EL (cell line): Measurements from ENCODE around the gene IPO11.

Experiments
- DNase-seq: peaks from one replicate; pipeline ENCODE4 v3.0.0-alpha.2; 2016

The IPO11 gene

DNA sequence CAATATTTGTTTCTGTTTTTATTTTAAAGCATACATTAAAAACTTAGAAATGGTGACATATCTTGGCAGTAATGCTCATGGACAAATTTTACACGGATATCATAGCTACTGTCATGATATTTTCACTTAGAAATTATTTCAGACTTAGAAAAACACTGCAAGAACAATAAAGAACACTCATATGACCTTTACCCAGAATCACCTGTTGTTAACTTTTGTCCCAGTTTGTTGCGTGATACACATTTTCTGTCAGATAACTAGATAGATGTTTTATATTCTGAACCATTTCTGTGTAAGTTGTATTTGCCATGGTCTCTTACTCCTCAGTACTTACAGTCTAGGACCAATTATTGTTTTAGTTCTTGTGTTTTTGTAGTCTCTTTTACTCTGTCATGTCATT is 162.5 kb downstream of the IPO11 start:
- no peak for DNase-seq

DNA sequence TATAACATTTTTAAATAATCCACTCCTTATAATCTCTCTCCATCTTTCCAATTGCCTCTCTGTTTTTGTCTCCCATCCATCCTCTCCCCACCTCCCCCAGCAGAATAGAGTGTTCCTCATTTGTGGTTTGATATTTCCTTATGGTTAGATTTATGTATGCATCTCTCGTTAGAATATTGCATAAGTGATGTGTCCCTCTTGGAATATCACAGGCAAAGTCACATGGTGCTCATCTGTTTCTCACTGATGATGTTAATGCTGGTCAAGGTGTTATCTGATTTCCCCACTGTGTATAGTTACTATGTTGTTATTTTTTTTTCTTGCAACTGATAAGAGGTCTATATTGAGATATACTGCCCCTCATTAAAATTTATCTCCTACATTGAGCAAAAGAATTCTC is 162.9 kb downstream of the IPO11 start:
- no peak for DNase-seq

DNA sequence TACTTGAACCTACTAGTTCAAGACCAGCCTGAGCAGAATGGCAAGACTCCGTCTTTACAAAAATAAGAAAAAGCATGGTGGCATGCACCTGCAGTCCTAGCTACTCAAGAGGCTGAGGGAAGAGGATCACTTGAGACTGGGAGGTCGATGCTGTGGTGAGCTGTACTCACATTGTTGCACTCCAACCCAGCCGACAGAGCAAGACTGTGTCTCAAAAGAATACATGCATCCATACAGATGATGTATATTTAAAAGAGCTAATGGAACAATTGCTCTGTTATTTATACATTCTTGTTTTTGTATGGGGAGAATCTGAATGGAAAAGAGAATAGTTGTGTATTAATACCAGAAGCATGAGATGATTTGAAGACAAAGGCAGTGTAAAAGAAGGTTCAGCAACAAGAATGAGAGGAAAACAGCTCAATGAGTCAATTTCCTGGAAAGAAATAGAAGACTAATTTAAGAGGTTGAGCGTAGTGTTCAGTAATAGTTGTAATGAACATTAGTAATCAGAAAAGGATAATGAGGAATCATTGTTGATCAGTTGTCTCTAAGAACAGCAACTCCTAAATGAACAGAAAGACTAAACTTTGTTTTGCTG is 164.1 kb downstream of the IPO11 start:
- no peak for DNase-seq

DNA sequence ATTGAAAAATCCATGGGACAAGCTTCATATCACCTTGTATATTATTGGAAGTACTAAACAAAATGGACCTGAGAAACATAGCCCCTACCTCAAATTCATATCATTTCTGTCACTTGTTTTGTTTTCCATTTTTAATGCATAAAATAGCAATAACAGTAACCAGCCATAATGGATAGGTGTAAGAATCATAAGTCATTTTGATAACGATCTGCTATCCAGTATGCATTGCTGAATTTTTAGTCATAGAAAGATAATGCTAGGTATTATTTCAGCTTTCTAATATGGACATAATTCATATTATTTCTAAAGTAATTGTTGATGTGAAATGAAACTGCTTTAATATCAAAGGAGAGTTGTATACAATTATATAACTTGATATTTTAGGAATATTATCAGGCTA is 164.9 kb downstream of the IPO11 start:
- DNase-seq: no peak

DNA sequence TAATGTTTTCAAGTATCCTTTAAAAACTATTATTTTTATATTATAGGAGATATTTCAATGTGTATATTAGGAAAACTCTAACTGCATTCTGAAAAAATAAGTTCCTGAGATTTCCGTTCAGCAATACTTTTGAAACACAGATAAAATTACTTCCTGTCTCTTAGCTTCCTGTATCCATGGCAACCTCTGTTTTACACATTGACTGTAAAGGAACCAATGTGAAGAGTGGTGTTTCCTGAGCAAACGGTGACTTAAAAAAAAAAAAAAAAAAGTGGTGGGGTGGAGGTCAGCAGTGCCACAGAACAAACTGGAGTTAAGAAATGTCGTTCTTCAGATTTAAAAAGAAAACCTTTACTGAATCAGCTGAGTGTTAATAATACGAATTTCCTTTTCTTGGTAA is 166.0 kb downstream of the IPO11 start, which contains the start of gene LRRC70:
Gene LRRC70 (plus strand): TSS at position 280 of the 400 bp plus-strand sequence. CDS start 620 bp downstream, outside the sequence.
- peak; percentile 12 for DNase-seq

DNA sequence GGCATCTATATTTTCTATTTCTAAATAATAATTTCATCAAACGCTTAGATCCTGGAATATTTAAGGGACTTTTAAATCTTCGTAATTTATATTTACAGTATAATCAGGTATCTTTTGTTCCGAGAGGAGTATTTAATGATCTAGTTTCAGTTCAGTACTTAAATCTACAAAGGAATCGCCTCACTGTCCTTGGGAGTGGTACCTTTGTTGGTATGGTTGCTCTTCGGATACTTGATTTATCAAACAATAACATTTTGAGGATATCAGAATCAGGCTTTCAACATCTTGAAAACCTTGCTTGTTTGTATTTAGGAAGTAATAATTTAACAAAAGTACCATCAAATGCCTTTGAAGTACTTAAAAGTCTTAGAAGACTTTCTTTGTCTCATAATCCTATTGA is 167.2 kb downstream of the IPO11 start:
- DNase-seq: no peak

DNA sequence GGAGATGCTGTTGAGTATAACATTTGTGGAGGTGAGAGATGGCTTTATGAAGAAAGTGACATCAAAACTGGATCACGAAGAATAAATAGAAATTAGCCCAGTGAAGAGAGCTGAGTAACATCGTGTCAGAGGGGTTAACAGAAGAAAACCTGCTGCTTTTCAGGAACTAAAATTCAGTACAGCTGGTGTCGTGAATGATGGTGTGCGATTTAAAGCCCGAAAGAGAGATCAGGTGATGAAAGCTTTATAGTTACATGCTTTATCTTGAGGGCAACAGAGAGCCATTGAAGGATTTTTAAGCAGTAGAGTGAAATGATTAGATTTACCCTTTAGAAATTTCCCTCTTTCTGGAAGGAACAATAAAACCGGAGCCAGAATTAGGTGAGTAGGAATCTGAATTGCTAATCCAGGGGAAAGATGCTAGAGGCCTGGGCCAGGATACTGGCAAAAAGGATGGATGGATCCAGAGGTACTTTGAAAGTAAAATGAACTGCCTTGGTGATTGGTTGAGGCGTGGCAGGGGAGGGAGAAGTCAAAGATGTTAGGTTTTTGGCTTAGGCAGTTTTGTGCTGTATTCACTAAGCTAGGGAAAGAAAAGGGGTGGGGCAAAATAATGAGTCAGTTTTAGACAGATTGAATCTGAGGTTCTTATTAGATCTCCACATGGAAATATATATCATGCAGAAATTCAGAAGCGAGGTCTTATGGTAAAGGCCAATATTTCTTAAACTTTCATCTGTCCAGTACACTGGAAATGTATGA is 169.5 kb downstream of the IPO11 start:
- DNase-seq: peak; percentile 3

DNA sequence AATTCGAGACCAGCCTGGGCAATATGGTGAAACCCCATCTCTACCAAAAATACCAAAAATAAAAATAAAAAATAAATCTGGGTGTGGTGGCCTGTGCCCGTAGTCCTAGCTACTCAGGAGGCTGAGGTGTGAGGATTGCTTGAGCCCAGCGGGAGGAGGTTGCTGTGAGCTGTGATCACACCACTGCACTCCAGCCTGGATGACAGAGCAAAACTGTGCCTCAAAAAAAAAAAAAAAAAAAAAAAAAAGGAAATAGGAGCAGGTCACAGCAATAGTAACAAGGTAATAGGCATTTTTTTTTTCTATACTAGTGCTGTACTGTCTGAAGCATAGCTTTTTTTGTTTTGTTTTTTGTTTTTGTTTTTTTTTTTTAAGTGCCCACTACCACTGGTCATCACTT is 171.8 kb downstream of the IPO11 start:
- no peak for DNase-seq

DNA sequence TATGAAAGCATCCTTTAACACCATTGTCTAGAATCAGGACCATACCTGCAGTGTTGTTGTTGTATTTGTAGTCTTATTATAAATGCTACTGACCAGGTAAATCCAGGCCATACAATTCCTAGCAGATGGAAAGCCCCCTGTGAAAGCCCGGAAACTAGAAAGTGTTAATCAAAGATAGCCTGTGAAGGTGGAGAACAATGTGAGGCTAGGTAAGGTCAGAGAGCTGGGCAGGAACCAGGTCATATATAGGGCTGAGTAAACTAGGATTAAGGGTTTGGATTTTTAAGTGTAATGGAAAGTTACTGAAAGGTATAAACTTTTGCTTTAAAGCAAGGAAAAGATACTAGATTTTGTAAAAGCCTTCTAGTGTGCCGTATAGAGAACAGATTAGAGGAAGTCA is 172.7 kb downstream of the IPO11 start:
- no peak for DNase-seq

DNA sequence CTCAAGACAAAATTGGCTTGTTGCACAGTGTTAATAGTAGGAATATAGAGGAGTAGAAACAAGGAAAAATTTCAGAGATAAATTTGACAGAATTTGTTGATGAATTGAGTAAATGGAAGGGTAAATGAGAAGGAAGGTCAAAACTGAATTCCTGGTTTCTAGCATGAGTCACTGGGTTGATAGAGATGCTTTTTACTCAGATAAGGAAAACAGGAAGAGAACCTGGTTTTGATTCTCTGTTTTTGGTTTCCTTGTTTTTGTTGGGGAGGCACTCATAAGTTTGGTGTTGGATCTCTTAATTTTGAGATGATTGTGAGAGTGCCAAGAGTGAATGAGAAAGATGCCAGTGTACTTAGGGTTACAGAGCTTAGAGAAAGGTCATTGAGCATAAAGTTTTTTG is 173.2 kb downstream of the IPO11 start:
- peak; percentile 20 for DNase-seq

DNA sequence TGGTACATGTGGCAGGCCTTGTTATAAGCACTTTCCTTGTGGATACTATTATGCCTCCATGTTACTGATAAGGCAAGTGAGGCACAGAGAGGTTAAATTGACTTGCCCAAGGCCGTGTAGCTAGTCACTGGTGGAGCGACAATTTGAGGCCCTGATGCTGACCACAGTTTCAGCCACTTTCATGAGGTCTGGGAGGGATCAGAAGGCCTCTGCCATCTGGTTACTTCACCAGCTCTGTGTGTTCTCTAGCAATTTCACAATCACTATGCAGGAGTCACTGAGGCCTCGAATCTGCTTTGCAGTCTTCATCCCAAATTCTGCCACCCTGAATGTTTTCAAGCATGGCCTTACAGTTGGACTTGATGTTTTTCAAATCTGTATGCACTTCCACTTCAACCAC is 175.2 kb downstream of the IPO11 start:
- DNase-seq: no peak

DNA sequence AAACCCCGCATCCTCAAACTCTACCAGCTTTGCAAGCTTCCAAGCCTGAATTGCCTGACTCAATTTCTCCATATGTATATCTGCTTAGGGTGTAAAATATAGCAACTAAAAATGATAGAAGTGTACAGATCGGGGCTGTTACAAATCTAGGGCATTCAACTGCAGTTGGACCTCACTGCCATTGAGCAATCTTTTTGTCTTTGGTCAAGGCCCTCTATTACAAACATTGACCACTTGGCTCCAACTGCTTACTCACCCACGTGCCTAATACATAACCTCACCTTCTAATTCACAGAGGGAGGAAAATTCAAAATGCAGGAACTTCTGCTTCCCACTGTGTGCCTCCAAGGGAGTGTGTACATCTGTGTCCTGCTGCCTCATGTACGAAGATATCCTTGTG is 176.1 kb downstream of the IPO11 start:
- no peak for DNase-seq

DNA sequence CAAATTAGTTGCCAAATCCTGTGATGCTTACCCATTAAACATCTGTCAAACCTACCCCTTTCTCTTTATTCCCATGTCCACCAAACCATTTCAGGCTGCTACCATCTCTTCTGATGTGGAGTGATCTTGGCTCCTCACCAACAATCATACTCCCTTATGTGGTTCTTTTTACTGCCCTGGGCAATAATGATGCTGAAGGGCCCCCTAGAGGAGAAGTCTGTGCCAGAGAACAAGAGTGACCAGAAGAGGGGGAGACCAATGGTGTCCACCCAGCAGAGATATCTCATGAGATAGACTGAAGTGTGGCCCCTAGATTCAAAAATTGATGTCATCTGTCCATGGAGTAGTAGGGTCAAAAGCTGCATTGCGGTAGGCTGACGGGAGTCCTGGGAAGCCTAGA is 176.9 kb downstream of the IPO11 start:
- DNase-seq: no peak

DNA sequence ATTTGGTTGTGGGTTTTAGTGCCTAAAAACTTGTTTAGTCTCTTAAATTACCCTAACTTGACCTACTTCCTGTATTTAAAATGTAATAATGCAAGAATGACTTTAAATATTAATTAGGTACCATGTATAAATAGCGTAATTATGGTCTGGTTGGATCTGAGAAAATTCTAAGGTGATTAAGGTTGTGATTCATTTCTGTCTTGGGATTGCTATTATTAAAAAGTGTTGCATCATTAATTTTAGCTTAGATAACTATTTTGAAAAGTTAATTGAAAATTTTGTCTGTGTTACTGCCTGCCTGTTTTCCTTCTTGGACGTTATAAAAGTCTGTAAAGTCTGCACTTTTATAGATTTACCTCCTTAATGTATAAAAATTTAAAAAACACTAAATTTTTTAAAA is 177.8 kb downstream of the IPO11 start:
- DNase-seq: no peak

DNA sequence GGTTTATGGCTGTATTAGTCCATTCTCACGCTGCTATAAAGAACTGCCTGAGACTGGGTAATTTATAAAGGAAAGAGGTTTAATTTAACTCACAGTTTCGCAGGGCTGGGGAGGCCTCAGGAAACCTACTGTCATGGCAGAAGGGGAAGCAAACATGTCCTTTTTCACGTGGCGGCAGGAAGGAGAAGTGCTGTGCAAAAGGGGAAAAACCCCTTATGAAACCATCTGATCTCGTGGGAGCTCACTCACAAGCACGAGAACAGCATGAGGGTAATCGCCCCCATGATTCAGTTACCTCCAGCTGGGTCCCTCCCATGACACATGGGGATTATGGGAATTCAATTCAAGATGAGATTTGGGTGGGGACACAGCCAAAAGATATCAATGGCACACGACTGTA is 180.0 kb downstream of the IPO11 start:
- DNase-seq: no peak

DNA sequence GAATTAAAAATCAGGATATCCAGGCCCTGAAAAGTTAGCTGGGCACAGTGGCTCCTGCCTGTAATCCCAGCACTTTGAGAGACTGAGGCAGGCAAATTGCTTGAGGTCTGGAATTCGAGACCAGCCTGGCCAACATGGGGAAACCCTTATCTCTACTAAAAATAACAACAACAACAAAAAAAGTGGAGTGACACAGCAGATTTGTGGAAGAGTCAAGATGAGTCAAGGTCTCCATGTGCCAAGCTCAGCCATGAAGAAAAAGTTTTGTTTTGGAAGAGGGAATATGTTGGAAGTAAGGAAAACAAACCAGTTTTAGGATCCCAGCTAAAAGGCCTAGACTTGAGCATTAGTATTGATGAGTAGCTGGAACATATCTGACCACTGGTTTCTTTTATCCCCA is 180.8 kb downstream of the IPO11 start:
- DNase-seq: peak; percentile 22

DNA sequence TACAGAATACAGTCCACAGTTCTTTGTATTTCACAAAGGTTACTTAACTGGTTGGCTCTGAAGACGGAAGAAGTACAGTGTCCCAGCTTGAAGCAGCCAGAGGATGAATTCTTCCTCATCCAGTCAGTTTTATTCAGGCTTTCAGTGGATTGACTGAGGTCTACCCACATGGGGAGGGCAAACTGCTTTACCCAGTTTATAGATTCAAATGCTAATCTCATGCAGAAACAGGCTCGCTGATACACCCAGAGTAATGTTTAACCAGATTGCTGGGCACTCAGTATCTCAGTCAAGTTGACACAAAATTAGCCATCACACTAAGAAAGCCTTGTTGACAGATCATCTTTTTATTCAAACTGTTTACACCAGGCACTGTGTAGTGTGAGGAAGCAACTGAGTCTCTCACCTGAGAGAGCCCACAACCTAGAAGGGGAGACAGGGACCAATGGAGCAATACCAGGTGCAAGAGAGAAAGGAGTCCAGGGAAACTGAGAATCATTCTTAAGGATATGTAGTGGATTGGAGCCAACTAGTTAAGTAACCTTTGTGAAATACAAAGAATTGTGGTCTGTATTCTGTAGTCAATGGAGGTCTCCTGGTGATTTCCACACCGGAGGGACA is 181.9 kb downstream of the IPO11 start:
- DNase-seq: no peak

DNA sequence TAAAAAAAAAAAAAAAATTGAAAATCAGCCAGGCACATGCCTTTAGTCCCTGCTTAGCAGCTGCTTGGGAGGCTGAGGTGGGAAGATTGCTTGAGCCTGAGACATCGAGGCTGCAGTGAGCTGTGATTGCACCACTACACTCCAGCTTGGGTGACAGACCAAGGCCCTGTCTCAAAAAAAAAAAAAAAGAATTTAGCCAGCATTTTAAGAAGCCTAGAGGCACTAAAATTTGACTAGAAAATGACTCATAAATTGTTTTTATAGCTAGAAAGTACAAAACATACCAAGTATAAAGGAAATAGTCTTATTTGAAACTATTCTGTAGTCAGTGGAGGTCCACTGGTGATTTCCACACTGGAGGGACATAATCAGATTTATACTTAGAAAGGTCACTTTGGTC is 183.5 kb downstream of the IPO11 start:
- peak; percentile 58 for DNase-seq

DNA sequence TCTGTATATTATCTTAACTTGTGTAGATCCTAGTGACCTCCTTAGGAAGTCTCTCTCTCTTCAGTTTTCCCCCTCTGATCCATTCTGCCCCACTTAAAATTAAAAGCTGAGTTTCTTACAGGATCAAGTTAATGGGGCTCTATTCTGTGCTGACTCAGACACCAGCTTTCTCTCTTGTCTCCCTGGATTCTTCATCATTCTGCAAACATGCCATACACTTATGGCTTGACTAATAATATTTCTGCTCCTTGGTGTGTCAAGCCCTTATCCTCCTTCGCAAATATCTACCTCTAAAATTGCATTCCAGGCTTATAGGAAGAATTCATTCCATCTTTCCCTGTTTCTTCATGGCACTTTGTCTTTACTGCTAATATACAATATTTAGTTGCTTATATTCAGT is 184.1 kb downstream of the IPO11 start:
- DNase-seq: peak; percentile 24

DNA sequence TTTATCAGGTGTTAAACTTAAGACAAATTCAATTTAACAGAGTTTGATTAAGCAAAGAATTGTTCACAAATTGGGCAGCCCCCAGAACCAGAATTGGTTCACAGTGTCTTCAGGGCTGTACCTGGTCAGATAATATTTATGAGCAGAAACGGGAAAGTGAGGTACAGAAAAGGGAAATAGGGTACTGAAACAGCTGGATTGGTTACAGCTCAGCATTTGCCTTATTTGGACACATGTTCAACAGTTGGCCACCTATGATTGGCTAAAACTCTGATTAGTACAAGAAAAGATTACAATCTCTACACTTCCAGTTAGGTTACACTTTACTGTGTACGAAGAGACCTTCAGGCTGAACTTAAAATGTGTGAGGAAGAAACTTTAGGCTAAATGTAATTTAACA is 184.8 kb downstream of the IPO11 start:
- DNase-seq: no peak

DNA sequence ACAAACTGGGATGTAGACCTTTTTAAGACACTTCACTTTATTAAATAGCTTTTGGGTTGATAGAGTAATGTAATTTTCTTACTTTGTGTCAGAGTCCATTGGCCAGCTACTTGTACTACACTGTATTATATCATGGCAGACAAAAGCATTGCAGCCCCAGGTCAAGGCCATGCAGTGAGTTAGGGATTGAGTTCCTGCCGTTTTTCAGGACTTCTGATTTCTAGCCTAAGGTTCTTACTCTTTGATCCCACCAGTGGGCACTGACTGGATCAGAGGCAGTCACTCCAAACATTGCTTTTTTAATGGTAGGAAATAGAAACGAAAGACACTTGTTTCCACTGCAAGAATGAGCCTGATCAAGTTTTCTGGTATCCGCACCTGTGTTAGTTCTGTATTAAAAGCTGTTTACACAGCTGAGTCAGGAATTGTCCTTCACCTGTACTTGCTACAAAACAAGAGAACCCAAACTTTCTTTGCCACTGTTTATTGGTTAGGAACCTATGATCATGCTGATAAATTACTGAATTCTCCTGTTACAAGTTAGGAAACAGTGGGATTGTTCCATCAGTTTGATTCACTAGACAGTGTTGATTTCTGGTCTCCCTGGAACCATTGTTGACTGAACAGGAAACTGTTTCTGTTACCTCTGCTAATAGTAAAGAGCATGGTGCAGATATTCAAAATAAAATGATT is 188.1 kb downstream of the IPO11 start:
- no peak for DNase-seq

DNA sequence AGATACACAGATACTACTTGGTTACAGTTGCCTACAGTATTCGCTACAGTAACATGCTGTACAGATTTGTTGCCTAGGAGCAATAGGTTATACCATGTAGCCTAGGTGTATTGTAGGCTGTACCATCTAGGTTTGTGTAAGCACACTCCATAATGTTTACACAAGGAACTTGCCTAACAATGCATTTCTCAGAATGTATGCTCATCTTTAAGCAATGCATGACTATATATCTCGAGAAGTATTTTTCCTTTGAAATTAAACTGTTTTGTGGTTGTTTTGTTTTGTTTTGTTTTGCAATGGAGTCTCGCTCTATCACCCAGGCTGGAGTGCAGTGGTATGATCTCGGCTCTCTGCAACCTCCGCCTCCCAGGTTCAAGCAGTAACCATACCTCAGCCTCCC is 191.4 kb downstream of the IPO11 start:
- DNase-seq: no peak

DNA sequence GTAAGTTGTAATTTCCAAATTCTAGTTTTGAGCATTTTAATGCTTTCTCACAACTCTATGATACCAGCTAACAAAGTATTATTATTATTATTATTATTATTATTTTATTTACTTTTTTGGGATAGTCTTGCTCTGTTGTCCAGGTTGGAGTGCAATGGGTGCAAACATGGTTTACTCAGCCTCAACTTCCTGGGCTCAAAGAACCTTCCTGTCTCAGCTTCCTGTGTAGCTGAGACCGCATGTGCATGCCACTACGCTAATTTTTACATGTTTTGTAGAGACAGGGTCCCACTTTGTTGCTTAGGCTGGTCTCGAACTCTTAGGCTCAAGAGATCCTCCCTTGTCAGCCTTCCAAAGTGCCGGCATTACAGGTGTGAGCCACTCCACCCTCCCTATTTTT is 193.1 kb downstream of the IPO11 start:
- no peak for DNase-seq

DNA sequence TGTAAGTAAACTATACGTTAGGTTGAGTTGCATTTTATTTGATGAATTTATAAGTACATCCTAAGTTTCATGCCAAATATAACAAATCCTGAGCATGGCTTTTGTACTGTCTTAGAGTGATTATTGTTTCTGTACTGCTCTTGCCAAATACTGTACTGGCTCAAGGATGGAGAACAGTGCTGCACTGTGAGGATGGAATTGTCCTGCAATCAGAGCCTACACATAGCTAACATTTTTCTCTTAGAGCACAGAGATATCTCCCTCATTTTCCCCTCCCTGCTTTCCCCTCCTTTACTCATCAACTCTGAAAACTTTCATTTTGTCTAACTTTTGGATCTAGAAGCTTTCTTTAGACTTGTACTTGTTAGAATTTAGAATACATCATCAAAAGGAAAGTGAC is 194.3 kb downstream of the IPO11 start:
- DNase-seq: no peak
